ENCODE data around the gene GON4L. TPM values are rescaled to one million over a fixed set of nuclear protein-coding genes. Genes with fewer than 3 reads are reported as not detected.

GON4L gene
- total RNA-seq, 5 donors from 2014 or later (not counting 1 experiment from before 2014, with no cell fraction given): 101 to 113 (median 105) TPM

GRCh38 chr1:155859234-155859829 is 2.3 kb upstream of the GON4L start, which contains the start of gene SYT11:
Gene SYT11 (plus strand): TSS chr1:155859567. CDS start chr1:155859762, 195 bp downstream.
- peaks cover 0 to 10% of the 10 kb centered on the region in 2 donors for H3K36me3 ChIP-seq (ENCODE audit: control insufficient read depth in 2 of 2, extremely low read depth in 1 of 2, insufficient read depth in 1 of 2, low read length in 1 of 2)
- peaks cover 0 to 12% of the 10 kb centered on the region in 2 experiments for H3K27me3 ChIP-seq (replicated peaks in 1 of 2; ENCODE audit: control insufficient read depth in 2 of 2, extremely low read depth in 1 of 2, insufficient read depth in 2 of 2, low read length in 1 of 2)
- Mint-ChIP-seq H3K36me3 (peaks cover 5% of the 10 kb centered on the region), H3K9me3 (no peaks in the 10 kb centered on the region), H3K4me3 (peak within 1 kb of the TSS; percentile 89 to 98 (median 90)), H3K27me3 (peaks cover 2 to 15% of the 10 kb centered on the region in 2 donors), H3K27ac (peak within 1 kb of the TSS; percentile 93 to 94), H3K4me1 (peaks cover 34 to 51% (median 49%) of the 10 kb centered on the region in 3 donors)
- ChIA-PET CTCF (interaction anchor here in 1 of 2 donors (1.1 kb wide), 1 partner anchor 19 kb away, joined by 5 read pairs; no protein-coding TSS in a partner anchor), POLR2A (interaction anchor here in 1 of 2 donors (0.6 kb wide), 1 partner anchor 222 kb away, joined by 3 read pairs; no protein-coding TSS in a partner anchor)
- DNase-seq: peak; percentile 82 to 97 (median 87)
- ATAC-seq (replicated peaks in 1 of 4): peak; percentile 86 to 92 (median 90)
- WGBS (ENCODE audit: insufficient coverage): 1% methylated on average over 32 of the region's 33 CpGs
- H3K9me3 ChIP-seq: no peaks in the 10 kb centered on the region
- H3K27ac ChIP-seq (ENCODE audit: low read length): peak within 1 kb of the TSS; percentile 87
- H3K4me3 ChIP-seq (ENCODE audit: control insufficient read depth in 1 of 2, extremely low read depth in 1 of 2, low read length in 1 of 2): peak within 1 kb of the TSS; percentile 53 to 61
- peaks cover 8 to 43% of the 10 kb centered on the region in 2 experiments for H3K4me1 ChIP-seq (ENCODE audit: control insufficient read depth in 1 of 2, extremely low read depth in 1 of 2, insufficient read depth in 2 of 2, low read length in 2 of 2)

- POLR2A ChIA-PET: interaction anchor here in 1 of 2 donors (0.6 kb wide), 2 partner anchors 221 to 1049 kb away, joined by 3 to 5 read pairs; no protein-coding TSS in a partner anchor
- H3K4me1 Mint-ChIP-seq: peaks cover 34 to 51% (median 49%) of the 10 kb centered on the region in 3 donors
These were observed 1.8 kb upstream of the GON4L start for GRCh38 chr1:155858800-155859233.

DNA sequence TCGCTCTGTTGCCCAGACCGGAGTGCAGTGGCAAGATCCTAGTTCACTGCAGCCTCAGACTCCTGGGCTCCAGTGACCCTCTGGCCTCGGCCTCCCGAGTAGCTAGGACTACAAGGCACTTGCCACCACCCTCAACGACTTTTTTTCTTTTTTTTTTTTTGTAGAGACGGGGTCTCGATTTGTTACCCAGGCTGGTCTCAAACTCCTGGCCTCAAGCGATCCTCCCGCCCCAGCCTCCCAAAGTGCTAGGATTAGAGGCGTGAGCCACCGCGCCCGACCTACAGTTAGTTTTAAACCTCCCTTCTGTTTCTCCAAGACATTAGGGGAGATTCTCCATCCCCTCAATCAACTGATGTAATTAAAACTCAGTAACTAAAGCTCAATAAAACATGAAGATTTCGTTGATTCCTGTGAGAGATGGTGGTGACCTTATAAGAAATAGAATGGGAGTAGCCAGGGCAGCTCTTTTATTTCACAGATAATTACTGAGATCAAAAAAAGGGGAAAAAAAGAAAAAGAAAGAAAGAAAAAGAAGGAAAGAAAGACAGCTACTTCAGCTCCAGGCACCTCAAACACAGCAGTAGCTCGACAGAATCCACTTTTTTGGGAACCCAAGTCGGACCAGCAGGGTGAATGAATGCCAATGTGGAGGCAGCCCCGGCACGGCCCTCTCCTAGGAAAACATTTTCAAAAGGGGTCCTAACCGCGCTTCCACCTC is 598 bp downstream of the GON4L start:
- ATAC-seq (replicated peaks in 1 of 4) (no peak), DNase-seq (peak in 2 of 35 experiments; percentile 2 to 5)
- ChIA-PET CTCF (no interaction called here), POLR2A (interaction anchor here (0.6 to 0.7 kb wide), 4 partner anchors 8 to 45 kb away, joined by 3 to 8 read pairs (median 4); no protein-coding TSS in a partner anchor)
- H3K36me3 Mint-ChIP-seq: peaks cover 20% of the 10 kb centered on the region
- no peaks in the 10 kb centered on the region for H3K9me3 Mint-ChIP-seq
- peak overlapping the region; percentile 97 to 99 for H3K27ac Mint-ChIP-seq
- H3K4me1 ChIP-seq (ENCODE audit: control insufficient read depth in 1 of 2, extremely low read depth in 1 of 2, insufficient read depth in 2 of 2, low read length in 2 of 2): peaks cover 8 to 54% of the 10 kb centered on the region in 2 experiments
- H3K27me3 ChIP-seq (replicated peaks in 1 of 2; ENCODE audit: control insufficient read depth in 2 of 2, extremely low read depth in 1 of 2, insufficient read depth in 2 of 2, low read length in 1 of 2): peaks cover 0 to 12% of the 10 kb centered on the region in 2 experiments
- no peaks in the 10 kb centered on the region for H3K9me3 ChIP-seq
- H3K4me1 Mint-ChIP-seq: peaks cover 50 to 68% (median 65%) of the 10 kb centered on the region in 3 donors
- peaks cover 2 to 3% of the 10 kb centered on the region in 2 donors for H3K27me3 Mint-ChIP-seq
- H3K4me3 ChIP-seq (ENCODE audit: control insufficient read depth in 1 of 2, extremely low read depth in 1 of 2, low read length in 1 of 2): peak overlapping the region; percentile 78 to 79
- H3K27ac ChIP-seq (ENCODE audit: low read length): peak overlapping the region; percentile 76
- H3K4me3 Mint-ChIP-seq: peak overlapping the region; percentile 96 to 98 (median 97)
- WGBS (ENCODE audit: insufficient coverage): 38% methylated on average over 10 of the region's 20 CpGs
- H3K36me3 ChIP-seq (ENCODE audit: control insufficient read depth in 2 of 2, extremely low read depth in 1 of 2, insufficient read depth in 1 of 2, low read length in 1 of 2): peaks cover 0 to 35% of the 10 kb centered on the region in 2 donors

More at GRCh38 chr1:155858800-155859233, 1.8 kb upstream of the GON4L start:
- H3K36me3 Mint-ChIP-seq: peaks cover 5% of the 10 kb centered on the region
- ATAC-seq (replicated peaks in 1 of 4) (no peak), DNase-seq (peak in 1 of 35 experiments; percentile 6)
- H3K27ac Mint-ChIP-seq: peak overlapping the region; percentile 93 to 94
- CTCF ChIA-PET: no interaction called here
- H3K4me3 ChIP-seq (ENCODE audit: control insufficient read depth in 1 of 2, extremely low read depth in 1 of 2, low read length in 1 of 2): peak overlapping the region; percentile 53 to 61
- H3K9me3 Mint-ChIP-seq: no peaks in the 10 kb centered on the region
- peak overlapping the region; percentile 89 to 98 (median 90) for H3K4me3 Mint-ChIP-seq
- no peaks in the 10 kb centered on the region for H3K9me3 ChIP-seq
- peak overlapping the region; percentile 75 for H3K27ac ChIP-seq (ENCODE audit: low read length)
- H3K27me3 ChIP-seq (replicated peaks in 1 of 2; ENCODE audit: control insufficient read depth in 2 of 2, extremely low read depth in 1 of 2, insufficient read depth in 2 of 2, low read length in 1 of 2): peaks cover 0 to 12% of the 10 kb centered on the region in 2 experiments
- peaks cover 2 to 15% of the 10 kb centered on the region in 2 donors for H3K27me3 Mint-ChIP-seq
- peaks cover 8 to 43% of the 10 kb centered on the region in 2 experiments for H3K4me1 ChIP-seq (ENCODE audit: control insufficient read depth in 1 of 2, extremely low read depth in 1 of 2, insufficient read depth in 2 of 2, low read length in 2 of 2)
- WGBS (ENCODE audit: insufficient coverage): 60% methylated on average over 8 of the region's 12 CpGs
- peaks cover 0 to 14% of the 10 kb centered on the region in 2 donors for H3K36me3 ChIP-seq (ENCODE audit: control insufficient read depth in 2 of 2, extremely low read depth in 1 of 2, insufficient read depth in 1 of 2, low read length in 1 of 2)

DNA sequence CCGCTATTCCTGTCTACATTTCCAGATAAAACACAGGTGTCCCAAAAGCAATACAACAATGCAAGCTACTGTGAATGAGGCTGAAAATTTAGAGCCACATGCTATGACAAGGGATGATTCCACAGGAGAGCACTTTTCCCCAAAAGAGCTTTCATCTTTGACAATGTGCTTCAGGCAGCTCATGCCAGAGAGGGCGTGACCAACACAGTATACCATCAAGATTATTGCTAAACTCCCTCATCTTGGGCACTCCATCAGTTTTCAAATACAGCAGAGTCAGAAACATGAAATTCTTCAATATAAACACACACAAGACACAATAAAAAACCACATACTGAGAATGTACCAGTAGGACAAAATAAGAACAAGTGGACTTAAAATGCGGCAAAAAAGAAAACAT is 6.7 kb downstream of the GON4L start:
- H3K4me3 Mint-ChIP-seq: peak overlapping the region in 2 of 3 donors; percentile 2 to 40
- Histone ChIP-seq H3K36me3 (ENCODE audit: control insufficient read depth in 2 of 2, extremely low read depth in 1 of 2, insufficient read depth in 1 of 2, low read length in 1 of 2) (peaks cover 0 to 47% of the 10 kb centered on the region in 2 donors), H3K9me3 (no peaks in the 10 kb centered on the region), H3K4me3 (ENCODE audit: control insufficient read depth in 1 of 2, extremely low read depth in 1 of 2, low read length in 1 of 2) (no peak overlapping the region), H3K27ac (ENCODE audit: low read length) (no peak overlapping the region), H3K27me3 (replicated peaks in 1 of 2; ENCODE audit: control insufficient read depth in 2 of 2, extremely low read depth in 1 of 2, insufficient read depth in 2 of 2, low read length in 1 of 2) (no peaks in the 10 kb centered on the region), H3K4me1 (ENCODE audit: control insufficient read depth in 1 of 2, extremely low read depth in 1 of 2, insufficient read depth in 2 of 2, low read length in 2 of 2) (peaks cover 10 to 33% of the 10 kb centered on the region in 2 experiments)
- WGBS (ENCODE audit: insufficient coverage): 96% methylated on average over 2 of the region's 3 CpGs
- CTCF ChIA-PET: no interaction called here
- no peak for DNase-seq
- no peak for ATAC-seq (replicated peaks in 1 of 4)
- no peaks in the 10 kb centered on the region for H3K27me3 Mint-ChIP-seq
- H3K36me3 Mint-ChIP-seq: peaks cover 38% of the 10 kb centered on the region
- H3K9me3 Mint-ChIP-seq: no peaks in the 10 kb centered on the region
- peaks cover 50 to 60% (median 58%) of the 10 kb centered on the region in 3 donors for H3K4me1 Mint-ChIP-seq
- peak overlapping the region; percentile 28 to 61 for H3K27ac Mint-ChIP-seq
- POLR2A ChIA-PET: no interaction called here

- H3K27ac Mint-ChIP-seq: peak overlapping the region; percentile 2 to 72
- peaks cover 63 to 74% (median 73%) of the 10 kb centered on the region in 3 donors for H3K4me1 Mint-ChIP-seq
- CTCF ChIA-PET: no interaction called here
These were observed 9.0 kb downstream of the GON4L start for GRCh38 chr1:155847823-155848529.

More at GRCh38 chr1:155847823-155848529, 9.0 kb downstream of the GON4L start:
- H3K4me1 ChIP-seq (ENCODE audit: control insufficient read depth in 1 of 2, extremely low read depth in 1 of 2, insufficient read depth in 2 of 2, low read length in 2 of 2): peaks cover 10 to 41% of the 10 kb centered on the region in 2 experiments
- peaks cover 49% of the 10 kb centered on the region for H3K36me3 Mint-ChIP-seq
- POLR2A ChIA-PET: interaction anchor here (0.5 to 1.0 kb wide), 3 partner anchors 8 to 23 kb away, joined by 3 to 6 read pairs (median 4); no protein-coding TSS in a partner anchor
- no peaks in the 10 kb centered on the region for H3K27me3 Mint-ChIP-seq
- peaks cover 0 to 41% of the 10 kb centered on the region in 2 donors for H3K36me3 ChIP-seq (ENCODE audit: control insufficient read depth in 2 of 2, extremely low read depth in 1 of 2, insufficient read depth in 1 of 2, low read length in 1 of 2)
- WGBS (ENCODE audit: insufficient coverage): no CpG with 5 or more reads among the region's 1 CpG
- no peak overlapping the region for H3K4me3 ChIP-seq (ENCODE audit: control insufficient read depth in 1 of 2, extremely low read depth in 1 of 2, low read length in 1 of 2)
- no peaks in the 10 kb centered on the region for H3K9me3 ChIP-seq
- no peak overlapping the region for H3K27ac ChIP-seq (ENCODE audit: low read length)
- DNase-seq: no peak
- peak overlapping the region in 1 of 3 donors; percentile 9 for H3K4me3 Mint-ChIP-seq
- peak in 3 of 4 experiments; percentile 38 to 66 (median 44) for ATAC-seq (replicated peaks in 1 of 4)
- H3K9me3 Mint-ChIP-seq: no peaks in the 10 kb centered on the region
- no peaks in the 10 kb centered on the region for H3K27me3 ChIP-seq (replicated peaks in 1 of 2; ENCODE audit: control insufficient read depth in 2 of 2, extremely low read depth in 1 of 2, insufficient read depth in 2 of 2, low read length in 1 of 2)
